HL-60 (cell line): Measurements from ENCODE around the gene TSEN34.
A peak's percentile ranks its signal among the peaks of the same experiment; 100 is the strongest.
"Not testable (repeated sequence)": the region's sequence is repeated elsewhere in the genome, so short reads cannot be mapped to it uniquely, and the experiment has no call there.

Source experiments
- DNase-seq, 2 experiments: peaks; one replicate each; pipeline ENCODE4 v3.0.0-alpha.2; 2010 to 2020; ENCODE audit warnings: low read depth in 1 of 2, low spot score in 1 of 2
- H3K27ac ChIP-seq: fragments of 250-450 bp; sonication (Bioruptor Pico); replicated peaks from 2 replicates; pipeline ENCODE4 v1.5.1; 2020; ENCODE audit warnings: mild to moderate bottlenecking, moderate library complexity
- H3K27me3 ChIP-seq: fragments of 250-450 bp; sonication (Bioruptor Pico); 2 replicates; pipeline ENCODE4 v1.5.1; 2021; ENCODE audit warnings: mild to moderate bottlenecking, moderate library complexity; ENCODE audit not compliant: insufficient read depth, poor library complexity, severe bottlenecking
- H3K4me3 ChIP-seq: replicated peaks from 2 replicates; pipeline ENCODE4 v1.5.1; 2011; ENCODE audit warnings: mild to moderate bottlenecking, control low read depth, low read length; ENCODE audit not compliant: insufficient read depth
- CTCF ChIP-seq: IDR thresholded peaks from one replicate; pipeline ENCODE4 v1.5.1; 2011; ENCODE audit warnings: low read length, control low read depth, inconsistent platforms; ENCODE audit not compliant: insufficient read depth
- GABPA ChIP-seq: IDR thresholded peaks from 2 replicates; pipeline ENCODE4 v1.6.1; 2012; ENCODE audit warnings: low read depth
- POLR2AphosphoS5 ChIP-seq: IDR thresholded peaks from 2 replicates; pipeline ENCODE4 v1.6.1; 2012; ENCODE audit warnings: low read depth
- SPI1 ChIP-seq: IDR thresholded peaks from 2 replicates; pipeline ENCODE4 v1.6.1; 2012; ENCODE audit warnings: low read depth, mild to moderate bottlenecking, borderline replicate concordance
- TF ChIP-seq, protein P1 (sequence below): IDR thresholded peaks from 2 replicates; pipeline ENCODE4 v1.6.1; 2012; ENCODE audit warnings: low read depth; ENCODE audit not compliant: insufficient replicate concordance

TSEN34 gene

GRCh38 chr19:54209811-54210494 lies 18.8 kb downstream of the TSEN34 start:
- Histone ChIP-seq H3K27ac (peak overlapping the region; percentile 86), H3K4me3 (no peak overlapping the region), H3K27me3 (no peaks in the 10 kb centered on the region)
- TF ChIP-seq, protein P1, sequence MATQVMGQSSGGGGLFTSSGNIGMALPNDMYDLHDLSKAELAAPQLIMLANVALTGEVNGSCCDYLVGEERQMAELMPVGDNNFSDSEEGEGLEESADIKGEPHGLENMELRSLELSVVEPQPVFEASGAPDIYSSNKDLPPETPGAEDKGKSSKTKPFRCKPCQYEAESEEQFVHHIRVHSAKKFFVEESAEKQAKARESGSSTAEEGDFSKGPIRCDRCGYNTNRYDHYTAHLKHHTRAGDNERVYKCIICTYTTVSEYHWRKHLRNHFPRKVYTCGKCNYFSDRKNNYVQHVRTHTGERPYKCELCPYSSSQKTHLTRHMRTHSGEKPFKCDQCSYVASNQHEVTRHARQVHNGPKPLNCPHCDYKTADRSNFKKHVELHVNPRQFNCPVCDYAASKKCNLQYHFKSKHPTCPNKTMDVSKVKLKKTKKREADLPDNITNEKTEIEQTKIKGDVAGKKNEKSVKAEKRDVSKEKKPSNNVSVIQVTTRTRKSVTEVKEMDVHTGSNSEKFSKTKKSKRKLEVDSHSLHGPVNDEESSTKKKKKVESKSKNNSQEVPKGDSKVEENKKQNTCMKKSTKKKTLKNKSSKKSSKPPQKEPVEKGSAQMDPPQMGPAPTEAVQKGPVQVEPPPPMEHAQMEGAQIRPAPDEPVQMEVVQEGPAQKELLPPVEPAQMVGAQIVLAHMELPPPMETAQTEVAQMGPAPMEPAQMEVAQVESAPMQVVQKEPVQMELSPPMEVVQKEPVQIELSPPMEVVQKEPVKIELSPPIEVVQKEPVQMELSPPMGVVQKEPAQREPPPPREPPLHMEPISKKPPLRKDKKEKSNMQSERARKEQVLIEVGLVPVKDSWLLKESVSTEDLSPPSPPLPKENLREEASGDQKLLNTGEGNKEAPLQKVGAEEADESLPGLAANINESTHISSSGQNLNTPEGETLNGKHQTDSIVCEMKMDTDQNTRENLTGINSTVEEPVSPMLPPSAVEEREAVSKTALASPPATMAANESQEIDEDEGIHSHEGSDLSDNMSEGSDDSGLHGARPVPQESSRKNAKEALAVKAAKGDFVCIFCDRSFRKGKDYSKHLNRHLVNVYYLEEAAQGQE, result no peak
- no peak for TF ChIP-seq CTCF
- TF ChIP-seq SPI1, result peak; percentile 16; the same call in 1 of the 2 replicates
- DNase-seq, result peak; percentile 44 to 55

- TF ChIP-seq SPI1, result no peak
- TF ChIP-seq POLR2AphosphoS5, result no peak
- TF ChIP-seq GABPA, result no peak
- TF ChIP-seq, protein P1, result no peak
- TF ChIP-seq CTCF, result no peak
- no peak for DNase-seq
- Histone ChIP-seq H3K27me3 (no peaks in the 10 kb centered on the region), H3K27ac (no peak overlapping the region), H3K4me3 (no peak overlapping the region)
Observed at GRCh38 chr19:54211235-54211634, 20.1 kb downstream of the TSEN34 start.

- DNase-seq, H3K27ac ChIP-seq: not testable (repeated sequence)
Observed at GRCh38 chr19:54214217-54214616, 23.1 kb downstream of the TSEN34 start.

DNA sequence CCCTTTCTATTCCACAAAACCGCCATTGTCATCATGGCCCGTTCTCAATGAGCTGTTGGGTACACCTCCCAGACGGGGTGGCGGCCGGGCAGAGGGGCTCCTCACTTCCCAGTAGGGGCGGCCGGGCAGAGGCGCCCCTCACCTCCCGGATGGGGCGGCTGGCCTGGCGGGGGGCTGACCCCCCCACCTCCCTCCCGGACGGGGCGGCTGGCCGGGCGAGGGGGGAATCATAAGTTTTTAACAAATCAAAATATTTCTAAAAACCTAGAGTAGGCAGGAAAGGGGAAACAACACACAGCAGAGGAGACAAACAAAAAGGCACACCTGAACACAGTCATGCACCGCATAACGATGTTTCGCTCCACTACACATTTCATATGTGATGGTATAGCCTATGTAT lies 23.6 kb downstream of the TSEN34 start:
- H3K4me3 ChIP-seq, H3K27ac ChIP-seq, H3K27me3 ChIP-seq, DNase-seq: not testable (repeated sequence)

More at GRCh38 chr19:54214217-54214616, 23.1 kb downstream of the TSEN34 start:
- H3K4me3 ChIP-seq, H3K27me3 ChIP-seq: not testable (repeated sequence)

DNA sequence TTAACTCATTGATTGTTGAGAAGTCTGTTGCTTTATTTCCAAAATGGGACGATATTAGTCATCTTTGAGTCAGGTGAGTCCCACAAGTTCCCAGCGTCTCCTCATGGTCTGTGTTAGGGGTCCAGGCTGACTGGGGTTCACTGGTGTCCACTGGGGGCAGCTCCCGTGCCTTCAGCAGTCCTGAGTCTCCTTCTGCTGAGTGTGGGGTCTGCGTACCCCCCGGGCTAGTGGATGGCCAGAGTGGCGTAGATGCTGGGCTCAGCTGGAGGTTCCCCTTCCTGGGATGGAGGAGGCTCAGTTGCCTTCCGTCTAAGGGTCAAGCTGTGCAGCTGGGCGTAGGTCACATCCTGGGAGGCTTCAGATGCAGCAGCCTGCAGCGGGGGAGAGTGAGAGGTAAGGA lies 25.8 kb downstream of the TSEN34 start:
- H3K4me3 ChIP-seq, result no peak overlapping the region
- no peak overlapping the region for H3K27ac ChIP-seq
- no peaks in the 10 kb centered on the region for H3K27me3 ChIP-seq
- TF ChIP-seq, protein P1, result no peak
- no peak for TF ChIP-seq SPI1
- no peak for TF ChIP-seq POLR2AphosphoS5
- no peak for TF ChIP-seq GABPA
- TF ChIP-seq CTCF, result no peak
- no peak for DNase-seq

GRCh38 chr19:54217517-54218247 lies 26.6 kb downstream of the TSEN34 start:
- not testable (repeated sequence) for H3K27ac ChIP-seq, H3K4me3 ChIP-seq, DNase-seq

More at GRCh38 chr19:54217517-54218247, 26.6 kb downstream of the TSEN34 start:
- not testable (repeated sequence) for H3K27me3 ChIP-seq
